Right atrium auricular region (tissue), 2 donors: ENCODE results near the gene CNPY3. TPM values are rescaled to one million over a fixed set of nuclear protein-coding genes. Genes with fewer than 3 reads are reported as not detected.
A peak's percentile ranks its signal among the peaks of the same experiment; 100 is the strongest.
"Not testable (repeated sequence)": the region's sequence is repeated elsewhere in the genome, so short reads cannot be mapped to it uniquely, and the experiment has no call there.

Experiments used
- DNase-seq: peaks from one replicate; pipeline ENCODE4 v3.0.0-alpha.2; 2019; ENCODE audit warnings: low spot score
- H3K27ac ChIP-seq, 2 donors: fragments of 200-600 bp; sonication (generic); 1 replicate in 1 of 2; 2 replicates in 1 of 2; pipeline ENCODE4 v1.5.1; 2016 to 2019
- H3K27me3 ChIP-seq, 2 donors: fragments of 200-600 bp; sonication (generic); one replicate each; pipeline versions ENCODE4 v1.5.1 to v1.6.0; 2017 to 2019
- H3K36me3 ChIP-seq: fragments of 200-600 bp; sonication (generic); one replicate; pipeline ENCODE4 v1.5.1; 2016
- H3K4me1 ChIP-seq, 2 donors: fragments of 200-600 bp; sonication (generic); one replicate each; pipeline versions ENCODE4 v1.5.1 to v1.6.0; 2017 to 2019
- H3K4me3 ChIP-seq, 2 donors: fragments of 200-600 bp; sonication (generic); 1 replicate in 1 of 2; 2 replicates in 1 of 2; pipeline ENCODE4 v1.5.1; 2017 to 2019; ENCODE audit warnings: mild to moderate bottlenecking in 1 of 2, moderate library complexity in 1 of 2
- H3K9me3 ChIP-seq, 2 donors: fragments of 200-600 bp; sonication (generic); one replicate each; pipeline ENCODE4 v1.5.1; 2019
- total RNA-seq, 2 donors: library from RNA; depleted of rRNA; stranded (reverse); fragments of >200 nt; gene quantifications; one replicate each; pipeline ENCODE4 v1.1.0, GENCODE V29; 2016
- TF ChIP-seq, protein P1 (sequence below), 2 donors: fragments of 200-600 bp; sonication (generic); IDR thresholded peaks; one replicate each; pipeline ENCODE4 v1.5.1; 2019; ENCODE audit warnings: antibody characterized with exemption in 2 of 2

CNPY3 gene
- total RNA-seq: 10 to 100 TPM; 22.0 to 26.5 TPM

DNA sequence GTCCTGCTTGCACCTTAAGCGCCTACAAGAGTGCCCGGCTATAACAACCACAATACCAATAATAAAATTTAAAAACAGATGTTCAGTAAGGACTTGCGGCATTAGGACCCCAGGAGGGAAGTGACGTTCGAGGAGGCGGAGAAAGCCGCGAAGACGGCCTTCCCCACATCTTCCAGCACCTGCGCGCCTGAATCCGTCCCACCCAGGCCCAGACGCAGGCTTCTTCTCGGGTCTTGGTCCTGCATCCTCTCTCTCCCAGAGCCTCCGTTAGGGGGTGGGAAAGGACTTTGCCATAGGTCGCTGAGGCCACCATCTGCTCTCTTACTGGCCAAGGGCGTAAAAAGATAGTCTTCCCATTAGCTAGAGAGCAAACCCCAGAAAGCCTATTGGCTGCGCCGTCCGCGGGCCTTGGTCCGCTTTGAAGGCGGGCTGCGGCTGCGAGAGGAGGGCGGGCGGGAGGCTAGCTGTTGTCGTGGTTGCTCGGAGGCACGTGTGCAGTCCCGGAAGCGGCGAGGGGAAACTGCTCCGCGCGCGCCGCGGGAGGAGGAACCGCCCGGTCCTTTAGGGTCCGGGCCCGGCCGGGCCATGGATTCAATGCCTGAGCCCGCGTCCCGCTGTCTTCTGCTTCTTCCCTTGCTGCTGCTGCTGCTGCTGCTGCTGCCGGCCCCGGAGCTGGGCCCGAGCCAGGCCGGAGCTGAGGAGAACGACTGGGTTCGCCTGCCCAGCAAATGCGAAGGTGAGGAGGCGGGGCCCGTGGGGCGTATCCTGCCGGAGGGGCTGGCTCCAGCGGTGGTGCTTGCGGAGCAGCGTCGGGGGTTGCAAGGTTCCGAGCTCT is at the start of gene CNPY3:
Gene CNPY3, plus strand, starts transcription at position 495 of the 835 bp plus-strand sequence. Its CDS starts 91 bp downstream, at position 586.
- peaks cover 0 to 21% of the 10 kb centered on the region in 2 donors for H3K4me1 ChIP-seq
- H3K4me3 ChIP-seq: peak within 1 kb of the TSS; percentile 65 to 72

DNA sequence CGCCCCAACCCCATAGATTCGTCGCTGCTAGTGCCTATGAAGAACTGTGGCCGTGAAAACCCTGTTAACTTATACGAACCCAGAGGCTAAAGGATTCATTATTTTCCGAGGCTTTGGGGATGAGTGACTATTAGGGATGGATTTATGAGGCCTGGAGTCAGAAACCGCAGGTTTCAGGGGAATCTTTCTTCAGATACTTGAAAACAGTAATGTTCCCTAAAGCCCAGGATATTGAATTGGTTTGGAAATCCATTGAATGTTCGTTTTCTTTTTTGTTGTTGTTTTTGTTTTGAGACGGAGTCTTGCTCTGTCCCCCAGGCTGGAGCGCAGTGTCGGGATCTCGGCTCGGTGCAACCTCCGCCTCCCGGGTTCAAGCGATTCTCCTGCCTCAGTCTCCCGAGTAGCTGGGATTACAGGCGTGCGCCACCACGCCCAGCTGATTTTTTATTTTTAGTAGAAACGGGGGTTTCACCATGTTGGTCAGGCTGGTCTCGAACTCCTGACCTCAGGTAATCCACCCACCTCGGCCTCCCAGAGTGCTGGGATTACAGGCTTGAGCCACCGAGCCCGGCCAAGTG is 49.0 kb upstream of the CNPY3 start:
- not testable (repeated sequence) for H3K9me3 ChIP-seq, DNase-seq, H3K27me3 ChIP-seq
- Histone ChIP-seq H3K27ac (peak overlapping the region; percentile 96 to 97), H3K36me3 (peaks cover 35% of the 10 kb centered on the region), H3K4me3 (peak overlapping the region; percentile 61 to 62), H3K4me1 (peaks cover 0 to 23% of the 10 kb centered on the region in 2 donors)

More for the DNA sequence above, at the start of gene CNPY3:
- Histone ChIP-seq H3K9me3 (no peaks in the 10 kb centered on the region), H3K27me3 (peaks cover 0 to 5% of the 10 kb centered on the region in 2 donors), H3K27ac (peak within 1 kb of the TSS; percentile 87 to 92), H3K36me3 (peaks cover 2% of the 10 kb centered on the region)
- DNase-seq: peak; percentile 96
- TF ChIP-seq, protein P1, sequence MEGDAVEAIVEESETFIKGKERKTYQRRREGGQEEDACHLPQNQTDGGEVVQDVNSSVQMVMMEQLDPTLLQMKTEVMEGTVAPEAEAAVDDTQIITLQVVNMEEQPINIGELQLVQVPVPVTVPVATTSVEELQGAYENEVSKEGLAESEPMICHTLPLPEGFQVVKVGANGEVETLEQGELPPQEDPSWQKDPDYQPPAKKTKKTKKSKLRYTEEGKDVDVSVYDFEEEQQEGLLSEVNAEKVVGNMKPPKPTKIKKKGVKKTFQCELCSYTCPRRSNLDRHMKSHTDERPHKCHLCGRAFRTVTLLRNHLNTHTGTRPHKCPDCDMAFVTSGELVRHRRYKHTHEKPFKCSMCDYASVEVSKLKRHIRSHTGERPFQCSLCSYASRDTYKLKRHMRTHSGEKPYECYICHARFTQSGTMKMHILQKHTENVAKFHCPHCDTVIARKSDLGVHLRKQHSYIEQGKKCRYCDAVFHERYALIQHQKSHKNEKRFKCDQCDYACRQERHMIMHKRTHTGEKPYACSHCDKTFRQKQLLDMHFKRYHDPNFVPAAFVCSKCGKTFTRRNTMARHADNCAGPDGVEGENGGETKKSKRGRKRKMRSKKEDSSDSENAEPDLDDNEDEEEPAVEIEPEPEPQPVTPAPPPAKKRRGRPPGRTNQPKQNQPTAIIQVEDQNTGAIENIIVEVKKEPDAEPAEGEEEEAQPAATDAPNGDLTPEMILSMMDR (IDR thresholded peaks at IDR 0.05): peak in 1 of 2 donors; percentile 8

DNA sequence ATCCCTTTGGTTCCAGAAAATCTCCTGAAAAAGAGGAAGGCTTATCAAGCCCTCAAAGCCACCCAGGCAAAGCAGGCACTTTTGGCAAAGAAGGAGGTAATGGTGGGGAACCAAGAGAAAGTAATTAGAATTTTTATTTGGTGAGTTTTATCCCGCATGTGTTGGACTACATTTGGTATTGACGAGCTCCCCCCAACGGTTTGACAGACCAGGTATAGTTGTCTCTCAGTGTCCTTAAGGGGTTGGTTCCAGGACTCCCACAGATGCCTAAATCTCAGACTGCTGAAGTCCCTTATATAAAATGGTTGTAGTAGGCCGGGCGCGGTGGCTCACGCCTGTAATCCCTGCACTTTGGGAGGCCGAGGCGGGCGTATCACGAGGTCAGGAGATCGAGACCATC is 48.4 kb upstream of the CNPY3 start:
- peaks cover 40% of the 10 kb centered on the region for H3K36me3 ChIP-seq
- peak overlapping the region in 1 of 2 donors; percentile 97 for H3K27ac ChIP-seq
- H3K27me3 ChIP-seq, H3K9me3 ChIP-seq, DNase-seq: not testable (repeated sequence)
- peaks cover 0 to 23% of the 10 kb centered on the region in 2 donors for H3K4me1 ChIP-seq
- peak overlapping the region; percentile 61 to 62 for H3K4me3 ChIP-seq

DNA sequence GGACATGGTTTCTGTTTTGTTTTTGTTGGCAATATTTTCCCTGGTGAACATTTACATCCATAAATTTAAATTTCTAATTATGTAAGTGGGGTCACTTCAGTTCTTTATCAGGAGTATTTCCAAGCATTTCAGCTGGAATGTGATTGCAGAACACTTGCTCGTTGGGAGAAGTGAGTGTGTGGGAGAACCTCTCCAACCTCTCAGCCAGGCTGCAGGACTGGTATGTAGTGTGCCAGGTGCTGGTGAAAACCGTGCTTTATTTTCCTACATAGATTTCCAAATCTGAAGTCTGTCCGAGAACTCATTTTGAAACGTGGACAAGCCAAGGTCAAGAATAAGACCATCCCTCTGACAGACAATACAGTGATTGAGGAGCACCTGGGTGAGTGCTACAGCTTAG is 43.6 kb upstream of the CNPY3 start:
- Histone ChIP-seq H3K9me3 (no peaks in the 10 kb centered on the region), H3K36me3 (peaks cover 50% of the 10 kb centered on the region), H3K27ac (no peak overlapping the region), H3K4me1 (peaks cover 0 to 15% of the 10 kb centered on the region in 2 donors), H3K27me3 (no peaks in the 10 kb centered on the region), H3K4me3 (no peak overlapping the region)
- no peak for DNase-seq
- TF ChIP-seq, protein P1 (IDR thresholded peaks at IDR 0.05): no peak

DNA sequence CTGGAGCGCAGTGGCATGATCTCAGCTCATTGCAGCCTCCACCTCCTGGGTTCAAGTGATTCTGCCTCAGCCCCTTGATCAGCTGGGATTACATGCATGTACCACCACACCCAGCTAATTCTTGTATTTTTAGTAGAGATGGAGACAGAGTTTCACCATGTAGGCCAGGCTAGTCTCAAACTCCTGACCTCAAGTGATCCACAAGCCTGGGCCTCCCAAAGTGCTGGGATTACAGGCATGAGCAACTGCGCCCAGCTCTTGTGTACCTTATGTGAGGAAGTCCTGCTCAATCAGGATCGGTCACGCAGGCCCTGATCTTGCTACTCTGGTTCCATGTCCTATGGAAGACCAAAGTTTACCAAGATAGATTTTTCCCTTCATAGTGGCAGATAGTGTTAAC is 41.1 kb upstream of the CNPY3 start:
- H3K27me3 ChIP-seq, H3K27ac ChIP-seq, H3K4me3 ChIP-seq, DNase-seq, H3K9me3 ChIP-seq: not testable (repeated sequence)
- Histone ChIP-seq H3K4me1 (peaks cover 0 to 14% of the 10 kb centered on the region in 2 donors), H3K36me3 (peaks cover 37% of the 10 kb centered on the region)

DNA sequence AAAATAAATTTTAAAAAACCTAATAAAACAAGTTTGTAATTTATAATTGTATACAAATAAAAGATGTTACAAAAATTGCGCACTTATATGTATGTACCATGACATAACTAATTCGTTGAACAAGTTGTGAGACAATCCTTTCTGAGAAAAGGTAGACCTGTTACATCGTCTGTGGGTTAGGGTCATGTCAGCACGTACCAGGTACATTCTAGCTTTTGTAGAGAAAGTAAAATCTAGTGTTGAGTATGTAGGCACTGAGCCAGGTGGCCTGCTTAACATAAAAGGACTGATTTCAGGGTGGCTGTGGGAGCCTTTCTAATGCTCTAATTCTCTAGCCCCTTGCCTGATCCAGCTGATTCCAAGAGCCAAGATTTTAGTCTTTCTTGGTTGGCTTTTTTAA is 39.5 kb upstream of the CNPY3 start:
- peak overlapping the region; percentile 85 to 92 for H3K27ac ChIP-seq
- TF ChIP-seq, protein P1 (IDR thresholded peaks at IDR 0.05): no peak

More for the DNA sequence above, 39.5 kb upstream of the CNPY3 start:
- Histone ChIP-seq H3K27me3 (no peaks in the 10 kb centered on the region), H3K36me3 (peaks cover 21% of the 10 kb centered on the region), H3K4me3 (peak overlapping the region in 1 of 2 donors; percentile 82), H3K9me3 (no peaks in the 10 kb centered on the region), H3K4me1 (peaks cover 0 to 27% of the 10 kb centered on the region in 2 donors)
- DNase-seq: no peak
